Measurements from ENCODE around the gene SEMA5B. TPM values are rescaled to one million over a fixed set of nuclear protein-coding genes. Genes with fewer than 3 reads are reported as not detected.

The SEMA5B gene
- total RNA-seq, 1 donor from 2014 or later = 61.1 TPM

- H3K27me3 Mint-ChIP-seq (ENCODE audit: unreplicated experiment) = peaks cover 9% of the 10 kb centered on the region
- peaks cover 20% of the 10 kb centered on the region for H3K4me1 Mint-ChIP-seq (ENCODE audit: low read depth, unreplicated experiment)
- no peaks in the 10 kb centered on the region for H3K36me3 Mint-ChIP-seq (ENCODE audit: unreplicated experiment)
- H3K4me3 Mint-ChIP-seq (ENCODE audit: unreplicated experiment) = no peak overlapping the region
- no peak overlapping the region for H3K27ac Mint-ChIP-seq (ENCODE audit: unreplicated experiment)
- H3K9me3 Mint-ChIP-seq (ENCODE audit: unreplicated experiment) = peaks cover 3% of the 10 kb centered on the region
- DNase-seq = no peak
- TF ChIP-seq CTCF (IDR thresholded peaks at IDR 0.05; ENCODE audit: partially characterized antibody, unreplicated experiment) = no peak
Measured at GRCh38 chr3:122926811-122927210, 100.8 kb downstream of the SEMA5B start.

- H3K4me1 Mint-ChIP-seq (ENCODE audit: low read depth, unreplicated experiment) = peaks cover 20% of the 10 kb centered on the region
- DNase-seq = no peak
- H3K36me3 Mint-ChIP-seq (ENCODE audit: unreplicated experiment) = no peaks in the 10 kb centered on the region
- TF ChIP-seq CTCF (IDR thresholded peaks at IDR 0.05; ENCODE audit: partially characterized antibody, unreplicated experiment) = no peak
- H3K27me3 Mint-ChIP-seq (ENCODE audit: unreplicated experiment) = peaks cover 9% of the 10 kb centered on the region
- H3K4me3 Mint-ChIP-seq (ENCODE audit: unreplicated experiment) = no peak overlapping the region
- H3K9me3 Mint-ChIP-seq (ENCODE audit: unreplicated experiment) = peaks cover 3% of the 10 kb centered on the region
- no peak overlapping the region for H3K27ac Mint-ChIP-seq (ENCODE audit: unreplicated experiment)
Measured at GRCh38 chr3:122926322-122926721, 101.2 kb downstream of the SEMA5B start.

- Mint-ChIP-seq H3K27me3 (ENCODE audit: unreplicated experiment) (peaks cover 6% of the 10 kb centered on the region), H3K4me3 (ENCODE audit: unreplicated experiment) (no peak overlapping the region), H3K9me3 (ENCODE audit: unreplicated experiment) (no peaks in the 10 kb centered on the region), H3K36me3 (ENCODE audit: unreplicated experiment) (no peaks in the 10 kb centered on the region), H3K4me1 (ENCODE audit: low read depth, unreplicated experiment) (peaks cover 17% of the 10 kb centered on the region), H3K27ac (ENCODE audit: unreplicated experiment) (peak overlapping the region; percentile 22)
- no peak for TF ChIP-seq CTCF (IDR thresholded peaks at IDR 0.05; ENCODE audit: partially characterized antibody, unreplicated experiment)
- DNase-seq = no peak
Measured at GRCh38 chr3:122925756-122926155, 101.8 kb downstream of the SEMA5B start.

- no peaks in the 10 kb centered on the region for H3K36me3 Mint-ChIP-seq (ENCODE audit: unreplicated experiment)
- H3K4me1 Mint-ChIP-seq (ENCODE audit: low read depth, unreplicated experiment) = peaks cover 9% of the 10 kb centered on the region
- no peak overlapping the region for H3K27ac Mint-ChIP-seq (ENCODE audit: unreplicated experiment)
- no peak for DNase-seq
- no peak overlapping the region for H3K4me3 Mint-ChIP-seq (ENCODE audit: unreplicated experiment)
- TF ChIP-seq CTCF (IDR thresholded peaks at IDR 0.05; ENCODE audit: partially characterized antibody, unreplicated experiment) = no peak
- peaks cover 4% of the 10 kb centered on the region for H3K9me3 Mint-ChIP-seq (ENCODE audit: unreplicated experiment)
- H3K27me3 Mint-ChIP-seq (ENCODE audit: unreplicated experiment) = peaks cover 6% of the 10 kb centered on the region
Measured at GRCh38 chr3:122924056-122924455, 103.5 kb downstream of the SEMA5B start.

GRCh38 chr3:122923611-122924010 is 104.0 kb downstream of the SEMA5B start:
- Mint-ChIP-seq H3K36me3 (ENCODE audit: unreplicated experiment) (no peaks in the 10 kb centered on the region), H3K4me3 (ENCODE audit: unreplicated experiment) (no peak overlapping the region), H3K27me3 (ENCODE audit: unreplicated experiment) (peaks cover 6% of the 10 kb centered on the region), H3K9me3 (ENCODE audit: unreplicated experiment) (peaks cover 4% of the 10 kb centered on the region), H3K4me1 (ENCODE audit: low read depth, unreplicated experiment) (peaks cover 8% of the 10 kb centered on the region), H3K27ac (ENCODE audit: unreplicated experiment) (no peak overlapping the region)
- no peak for DNase-seq
- TF ChIP-seq CTCF (IDR thresholded peaks at IDR 0.05; ENCODE audit: partially characterized antibody, unreplicated experiment) = no peak

Data from glutamatergic neuron (in vitro differentiated cells).